ENCODE results near the gene UBALD2.
"Not testable (repeated sequence)": the region's sequence is repeated elsewhere in the genome, so short reads cannot be mapped to it uniquely, and the experiment has no call there.

UBALD2 gene

DNA sequence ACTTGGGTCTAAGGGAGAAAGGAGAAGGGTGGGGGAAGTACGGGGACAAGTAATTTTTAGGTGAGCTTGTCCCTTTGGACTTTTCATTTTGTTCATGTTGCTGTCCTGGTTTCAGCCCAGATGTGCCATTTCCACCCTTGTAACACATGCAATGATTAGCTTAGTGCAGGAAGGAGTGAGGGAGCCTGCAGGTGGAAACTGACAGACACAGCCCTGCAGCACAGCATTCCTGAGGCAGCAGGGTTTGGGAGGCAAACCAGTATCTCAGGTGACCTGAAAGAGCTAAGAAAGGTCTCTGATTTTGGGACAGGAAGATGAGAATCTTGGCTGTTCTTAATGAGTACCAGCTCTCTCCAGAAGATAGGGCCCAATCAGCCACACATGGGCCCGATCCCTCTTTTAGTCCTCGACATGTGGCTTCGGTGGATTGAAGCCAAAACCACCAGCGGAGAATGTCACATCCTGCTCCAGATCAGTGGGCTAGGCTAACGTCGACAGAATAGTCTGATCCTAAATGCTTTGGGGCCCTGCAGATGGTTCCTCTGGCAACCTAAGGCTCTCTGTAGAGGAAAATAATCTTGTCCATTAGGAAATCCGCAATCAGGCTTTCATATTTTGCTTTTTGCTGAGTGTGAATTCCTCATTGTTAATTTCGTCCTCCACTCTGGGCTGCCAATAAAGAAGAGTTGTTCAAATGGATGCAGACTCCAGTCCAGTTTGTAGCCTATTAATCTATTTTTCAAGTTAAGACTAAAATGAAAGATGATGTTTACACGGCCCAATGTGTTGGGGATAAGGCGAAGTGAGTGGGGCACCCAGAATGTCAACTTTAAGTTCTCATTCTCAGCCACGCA is 21.1 kb upstream of the UBALD2 start:
- in situ Hi-C loops (cut with HindIII; ENCODE audit: low sequenced_read_pairs), result no loop called here

DNA sequence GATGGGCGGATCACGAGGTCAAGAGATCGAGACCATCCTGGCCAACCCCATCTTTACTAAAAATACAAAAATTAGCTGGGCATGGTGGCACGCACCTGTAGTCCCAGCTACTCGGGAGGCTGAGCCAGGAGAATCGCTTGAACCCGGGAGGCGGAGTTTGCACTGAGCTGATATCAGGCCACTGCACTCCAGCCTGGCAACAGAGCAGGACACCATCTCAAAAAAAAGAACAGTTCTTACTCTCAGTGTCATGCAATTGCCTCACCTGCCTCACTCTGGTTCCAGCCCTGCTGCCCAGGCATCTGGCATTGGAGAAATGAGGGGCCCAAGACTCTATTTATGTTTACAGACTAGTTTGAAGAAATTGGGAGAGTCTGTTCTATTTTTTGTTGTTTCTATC is 20.4 kb upstream of the UBALD2 start:
- in situ Hi-C loops (cut with HindIII; ENCODE audit: low sequenced_read_pairs), result not testable (repeated sequence)

DNA sequence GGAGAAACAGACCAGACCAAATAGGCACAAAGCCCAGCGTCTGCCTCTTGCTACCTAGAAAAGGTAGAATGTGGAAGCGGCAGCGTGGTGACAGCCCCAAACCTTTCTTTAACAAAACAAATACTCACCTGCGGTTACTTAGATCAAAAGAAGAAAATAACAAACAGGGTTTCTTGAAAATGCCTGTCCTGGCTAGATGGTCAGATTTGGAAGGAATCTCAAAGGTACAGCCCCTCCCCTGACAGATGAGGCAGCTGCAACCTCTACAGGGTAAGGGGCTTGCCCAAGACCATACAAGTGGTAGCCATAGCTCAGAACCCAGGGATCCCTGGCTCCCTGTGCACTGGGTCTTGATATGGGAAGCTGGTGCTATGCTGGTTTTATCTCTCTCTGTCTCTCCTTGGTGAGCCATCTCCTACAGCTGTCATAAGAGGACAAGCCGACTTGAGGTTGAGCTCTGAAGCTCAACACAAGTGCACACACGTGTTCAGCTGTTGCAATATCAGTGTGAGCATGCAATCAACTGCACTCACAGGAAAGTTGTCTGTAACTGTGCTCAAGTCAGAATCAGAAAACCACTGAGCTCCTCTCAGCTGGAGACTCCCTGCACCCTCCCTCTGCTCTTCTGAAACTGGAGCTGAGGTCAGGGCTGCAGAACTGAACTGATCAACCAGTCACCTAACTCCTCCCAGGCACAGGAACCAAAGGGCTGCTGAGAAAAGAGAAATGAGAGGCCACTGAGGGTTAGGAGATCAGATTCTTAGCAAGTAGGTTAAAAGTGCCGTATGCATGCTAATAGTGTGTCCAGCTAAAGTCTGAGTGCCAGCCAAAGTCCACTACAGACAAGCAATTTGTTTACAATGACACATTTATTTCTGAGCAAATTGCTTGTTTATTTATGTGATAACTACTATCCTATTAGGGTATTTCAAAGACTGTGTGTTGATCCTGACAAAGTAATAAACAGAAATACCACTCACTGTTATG is 18.8 kb upstream of the UBALD2 start:
- in situ Hi-C loops (cut with HindIII; ENCODE audit: low sequenced_read_pairs), result no loop called here

DNA sequence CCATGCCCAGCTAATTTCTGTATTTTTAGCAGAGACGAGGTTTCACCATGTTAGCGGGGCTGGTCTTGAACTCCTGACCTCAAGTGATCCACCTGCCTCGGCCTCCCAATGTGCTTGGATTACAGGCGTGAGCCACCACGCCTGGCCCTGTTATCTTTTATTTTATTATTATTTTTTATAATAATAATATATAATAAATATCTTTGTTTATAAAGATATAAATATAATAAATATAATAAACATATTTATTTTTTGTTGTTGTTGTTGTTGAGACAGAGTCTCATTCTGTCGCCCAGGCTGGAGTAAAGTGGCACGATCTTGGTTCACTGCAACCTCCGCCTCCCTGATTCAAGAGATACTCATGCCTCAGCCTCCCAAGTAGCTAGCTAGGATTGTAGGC is 17.8 kb upstream of the UBALD2 start:
- in situ Hi-C loops (cut with HindIII; ENCODE audit: low sequenced_read_pairs), result no loop called here

- in situ Hi-C loops (cut with HindIII; ENCODE audit: low sequenced_read_pairs), result no loop called here
Observed at GRCh38 chr17:76248013-76248782, 16.9 kb upstream of the UBALD2 start.

DNA sequence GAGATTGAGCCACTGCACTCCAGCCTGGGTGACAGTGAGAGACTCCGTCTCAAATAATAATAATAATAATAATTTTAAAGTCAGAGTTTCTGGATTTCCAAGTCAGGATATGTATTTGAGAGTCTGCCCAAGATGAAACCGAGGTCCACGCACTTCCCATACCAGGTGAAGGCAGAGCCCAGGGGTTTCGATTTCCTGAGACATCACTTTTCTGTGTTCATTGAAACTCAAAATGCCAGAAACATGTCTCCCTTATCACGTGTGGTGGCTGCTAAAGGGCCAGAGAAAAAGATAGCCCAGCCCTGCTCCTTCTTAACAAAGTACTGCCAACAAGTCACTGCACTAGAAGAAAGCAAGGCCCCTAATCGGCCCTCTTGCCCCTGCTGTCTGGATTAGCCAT is 15.0 kb upstream of the UBALD2 start:
- in situ Hi-C loops (cut with HindIII; ENCODE audit: low sequenced_read_pairs), result no loop called here

- in situ Hi-C loops (cut with HindIII; ENCODE audit: low sequenced_read_pairs), result no loop called here
Observed at GRCh38 chr17:76251478-76252039, 13.6 kb upstream of the UBALD2 start.

GRCh38 chr17:76252040-76252954 is 12.9 kb upstream of the UBALD2 start:
- in situ Hi-C loops (cut with HindIII; ENCODE audit: low sequenced_read_pairs), result no loop called here

DNA sequence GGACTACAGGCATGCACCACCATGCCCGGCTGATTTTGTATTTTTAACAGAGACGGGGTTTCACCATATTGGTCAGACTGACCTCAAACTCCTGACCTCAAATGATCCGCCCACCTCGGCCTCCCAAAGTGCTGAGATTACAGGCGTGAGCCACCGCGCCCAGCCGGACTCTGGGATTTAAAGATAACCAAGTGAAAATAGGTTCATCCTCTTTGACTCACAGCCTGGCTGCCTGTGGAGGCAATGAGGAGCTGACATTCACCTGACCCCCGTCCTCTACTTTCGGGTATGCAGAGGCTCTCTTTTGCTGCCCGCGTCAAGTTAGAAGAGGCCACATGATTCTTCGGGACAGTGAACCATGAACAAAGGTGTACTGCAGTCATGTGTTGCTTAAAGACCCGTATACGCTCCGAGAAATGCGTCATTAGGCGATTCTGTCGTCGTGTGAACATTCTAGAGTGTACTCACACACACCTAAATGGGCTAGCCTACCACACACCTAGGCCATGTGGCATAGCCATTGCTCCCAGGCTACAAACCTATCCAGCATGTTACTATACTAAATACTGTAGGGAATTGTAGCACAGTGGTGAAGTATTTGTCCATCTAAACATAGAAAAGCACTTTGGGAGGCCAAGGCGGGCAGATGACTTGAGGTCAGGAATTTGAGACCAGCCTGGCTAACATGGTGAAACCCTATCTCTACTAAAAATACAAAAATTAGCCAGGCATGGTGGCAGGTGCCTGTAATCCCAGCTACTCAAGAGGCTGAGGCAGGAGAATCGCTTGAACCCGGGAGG is 12.0 kb upstream of the UBALD2 start:
- in situ Hi-C loops (cut with HindIII; ENCODE audit: low sequenced_read_pairs), result not testable (repeated sequence)

DNA sequence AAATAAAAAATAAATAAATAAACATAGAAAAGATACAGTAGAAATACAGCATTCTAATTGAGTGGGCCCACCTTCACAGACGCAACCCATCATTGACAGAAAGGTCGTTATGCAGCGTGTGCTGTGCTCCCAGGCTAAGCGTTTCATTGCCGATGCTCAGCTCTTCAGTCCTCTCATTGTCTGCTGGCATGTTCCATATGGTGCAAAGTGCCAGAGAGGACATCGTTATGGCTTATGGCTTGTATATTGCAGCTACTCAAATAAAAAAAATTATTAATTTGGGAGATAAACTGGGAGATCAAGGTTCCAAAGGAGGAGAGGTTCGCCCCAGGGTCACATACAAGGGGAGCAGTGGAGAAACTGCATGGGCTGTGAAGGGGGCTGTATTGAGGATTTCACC is 11.3 kb upstream of the UBALD2 start:
- in situ Hi-C loops (cut with HindIII; ENCODE audit: low sequenced_read_pairs), result no loop called here

DNA sequence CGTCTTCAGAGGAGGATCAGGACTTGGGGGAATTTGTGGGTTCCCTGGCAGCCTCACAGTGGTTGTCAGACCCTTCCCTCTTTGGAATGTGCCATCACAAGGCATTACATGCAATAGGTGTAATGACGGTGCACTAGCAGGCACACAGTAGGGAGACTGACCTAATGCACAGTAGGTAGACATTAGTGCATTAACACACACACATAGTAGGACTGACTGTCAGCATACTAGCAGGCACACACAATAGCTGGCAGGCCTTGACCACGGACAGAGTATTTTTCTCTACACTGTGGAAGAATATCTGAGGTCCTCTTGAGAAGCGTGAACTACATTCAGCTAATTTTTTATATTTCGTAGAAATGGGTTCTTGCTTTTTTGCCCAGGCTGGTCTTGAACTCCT is 10.9 kb upstream of the UBALD2 start:
- in situ Hi-C loops (cut with HindIII; ENCODE audit: low sequenced_read_pairs), result no loop called here

GRCh38 chr17:76255801-76256429 is 9.2 kb upstream of the UBALD2 start:
- in situ Hi-C loops (cut with HindIII; ENCODE audit: low sequenced_read_pairs), result no loop called here

DNA sequence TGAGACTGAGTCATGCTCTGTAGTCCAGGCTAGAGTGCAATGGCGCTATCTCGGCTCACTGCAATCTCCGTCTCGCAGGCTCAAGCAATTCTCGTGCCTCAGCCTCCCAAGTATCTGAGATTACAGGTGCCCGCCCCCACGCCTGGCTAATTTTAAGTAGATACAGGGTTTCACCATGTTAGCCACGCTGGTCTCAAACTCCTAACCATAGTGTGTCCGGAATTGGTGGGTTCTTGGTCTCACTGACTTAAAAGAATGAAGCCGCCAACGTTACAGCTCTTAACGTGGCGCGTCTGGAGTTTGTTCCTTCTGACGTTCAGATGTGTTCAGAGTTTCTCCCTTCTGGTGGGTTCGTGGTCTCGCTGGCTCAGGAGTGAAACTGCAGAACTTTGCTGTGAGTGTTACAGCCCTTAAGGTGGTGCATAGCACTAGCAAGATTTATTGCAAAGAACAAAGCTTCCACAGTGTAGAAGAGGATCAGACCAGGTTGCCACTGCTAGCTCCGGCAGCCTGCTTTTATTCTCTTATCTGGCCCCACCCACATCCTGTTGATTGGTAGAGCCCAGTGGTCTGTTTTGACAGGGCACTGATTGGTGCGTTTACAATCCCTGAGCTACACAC is 8.6 kb upstream of the UBALD2 start:
- in situ Hi-C loops (cut with HindIII; ENCODE audit: low sequenced_read_pairs), result not testable (repeated sequence)

DNA sequence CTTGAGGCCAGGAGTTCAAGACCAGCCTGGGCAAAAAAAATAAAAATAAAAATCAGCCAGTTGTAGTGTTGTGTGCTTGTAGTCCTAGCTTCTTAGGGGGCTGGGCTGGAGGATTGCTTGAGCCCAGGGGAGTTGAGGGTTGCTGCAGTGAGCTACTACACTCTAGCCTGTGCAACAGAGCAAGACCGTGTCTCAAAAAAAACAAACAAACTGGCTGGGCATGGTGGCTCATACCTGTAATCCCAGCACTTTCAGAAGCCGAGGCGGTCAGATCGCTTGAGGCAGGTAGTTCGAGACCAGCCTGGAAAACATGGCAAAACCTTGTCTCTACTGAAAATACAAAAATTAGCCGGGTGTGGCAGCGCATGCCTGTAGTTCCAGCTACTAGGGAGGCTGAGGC is 4.9 kb upstream of the UBALD2 start:
- in situ Hi-C loops (cut with HindIII; ENCODE audit: low sequenced_read_pairs), result no loop called here

- in situ Hi-C loops (cut with HindIII; ENCODE audit: low sequenced_read_pairs), result no loop called here
Observed at GRCh38 chr17:76260669-76261068, 4.5 kb upstream of the UBALD2 start.

DNA sequence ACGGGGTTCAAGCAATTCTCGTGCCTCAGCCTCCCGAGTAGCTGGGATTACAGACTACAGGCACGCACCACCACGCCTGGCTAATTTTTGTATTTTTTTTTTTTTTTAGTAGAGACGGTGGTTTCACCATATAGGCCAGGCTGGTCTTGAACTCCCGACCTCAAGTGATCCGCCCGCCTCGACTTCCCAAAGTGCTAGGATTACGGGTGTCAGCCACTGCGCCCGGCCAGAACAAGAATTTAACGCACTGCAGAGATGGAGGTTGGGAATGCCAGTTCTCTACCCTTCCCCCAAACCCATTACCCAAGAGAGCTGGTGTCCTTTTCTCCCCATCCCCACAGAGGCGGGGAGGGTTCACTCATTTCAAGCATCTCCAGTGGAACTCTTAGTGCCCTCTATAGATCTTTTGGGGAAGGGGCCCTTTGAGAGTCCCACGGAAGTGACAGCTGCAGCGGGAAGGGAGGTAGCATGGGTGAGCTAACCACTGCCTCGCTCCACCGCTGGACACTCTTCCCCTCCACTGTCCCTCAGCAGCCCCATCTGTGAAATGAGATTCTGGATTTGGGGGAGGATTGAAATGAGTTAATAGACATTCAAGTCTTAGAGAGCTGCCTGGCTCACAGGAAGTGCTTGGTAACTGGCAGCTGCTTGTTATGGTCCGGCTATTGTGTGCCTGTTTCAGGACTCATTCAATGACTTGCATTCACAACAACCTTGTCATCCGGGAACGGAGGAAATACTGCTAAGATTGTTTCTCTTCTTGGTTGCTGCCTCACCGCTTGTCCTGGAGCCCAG is 3.5 kb upstream of the UBALD2 start:
- in situ Hi-C loops (cut with HindIII; ENCODE audit: low sequenced_read_pairs), result no loop called here

DNA sequence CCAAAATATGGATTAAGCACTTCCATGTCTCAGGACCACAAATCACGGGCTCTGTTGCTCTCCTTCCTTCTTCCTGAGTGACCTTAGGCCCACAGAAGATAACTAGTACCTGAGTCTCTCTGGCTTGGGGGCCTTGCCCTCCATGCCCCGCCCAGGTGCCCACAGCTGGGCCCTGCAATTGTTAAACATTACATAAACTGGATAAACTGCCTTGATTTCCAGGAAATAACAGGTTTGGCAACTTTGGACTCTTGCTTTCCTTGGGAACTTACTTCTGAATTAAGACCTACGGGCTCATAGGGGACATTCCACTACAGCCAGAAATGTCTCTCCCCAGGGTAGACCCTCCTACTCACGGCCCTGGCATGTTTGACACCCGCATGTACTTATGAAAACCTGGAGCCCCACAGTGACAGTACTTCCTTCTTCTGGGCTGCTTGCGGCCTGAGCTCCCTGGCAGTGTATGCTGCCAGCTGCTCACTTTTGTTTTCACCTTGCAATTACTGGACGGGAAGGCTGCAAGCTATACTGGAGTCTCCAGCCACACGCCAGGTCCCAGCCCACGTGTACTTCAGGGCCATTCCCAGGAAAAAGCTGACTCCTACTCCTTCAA is 2.3 kb upstream of the UBALD2 start:
- in situ Hi-C loops (cut with HindIII; ENCODE audit: low sequenced_read_pairs), result no loop called here

All from DLD1 (cell line).